GM23338 (cell line): ENCODE measurements around the gene TCFL5. TPM values are rescaled to one million over a fixed set of nuclear protein-coding genes. Genes with fewer than 3 reads are reported as not detected.

Experiments
- ATAC-seq: fragments of 200-7000 bp; cut with Tn5 transposase; 3 replicates; pipeline ENCODE4 v1.9.1; 2020
- DNase-seq: peaks from one replicate; pipeline ENCODE4 v3.0.0-alpha.2; 2015; ENCODE audit warnings: low spot score
- H2AFZ ChIP-seq: fragments of 200-600 bp; sonication (generic); 2 replicates; pipeline ENCODE4 v1.8.0; 2016; ENCODE audit warnings: antibody characterized with exemption, mild to moderate bottlenecking, moderate library complexity
- H3F3A ChIP-seq: fragments of 200-600 bp; sonication (generic); replicated peaks from 2 replicates; pipeline ENCODE4 v1.8.0; 2017; ENCODE audit warnings: antibody characterized with exemption, mixed run types, low read depth
- H3K27ac ChIP-seq: fragments of 200-600 bp; sonication (generic); 2 replicates; pipeline ENCODE4 v1.6.1; 2016; ENCODE audit warnings: low read depth
- H3K27me3 ChIP-seq: fragments of 200-600 bp; sonication (generic); 2 replicates; pipeline ENCODE4 v1.8.0; 2016; ENCODE audit warnings: mild to moderate bottlenecking, mixed run types, moderate library complexity; ENCODE audit not compliant: insufficient read depth
- H3K36me3 ChIP-seq: fragments of 200-600 bp; sonication (generic); 2 replicates; pipeline ENCODE4 v1.8.0; 2016; ENCODE audit warnings: mild to moderate bottlenecking; ENCODE audit not compliant: insufficient read depth
- H3K4me1 ChIP-seq: fragments of 200-600 bp; sonication (generic); 2 replicates; pipeline ENCODE4 v1.8.0; 2016; ENCODE audit warnings: mild to moderate bottlenecking, moderate library complexity; ENCODE audit not compliant: insufficient read depth
- H3K4me2 ChIP-seq: fragments of 200-600 bp; sonication (generic); 2 replicates; pipeline ENCODE4 v1.7.1; 2017; ENCODE audit warnings: mixed run types
- H3K4me3 ChIP-seq: fragments of 200-600 bp; sonication (generic); 2 replicates; pipeline ENCODE4 v1.6.1; 2016; ENCODE audit warnings: mixed run types
- H3K79me2 ChIP-seq: fragments of 200-600 bp; sonication (generic); replicated peaks from 2 replicates; pipeline ENCODE4 v1.8.0; 2017; ENCODE audit warnings: mild to moderate bottlenecking; ENCODE audit not compliant: insufficient read depth
- H3K9me2 ChIP-seq: fragments of 200-600 bp; sonication (generic); 2 replicates; pipeline ENCODE4 v1.8.0; 2017; ENCODE audit not compliant: insufficient read depth
- H4K20me1 ChIP-seq: fragments of 200-600 bp; sonication (generic); replicated peaks from 2 replicates; pipeline ENCODE4 v1.8.0; 2017; ENCODE audit warnings: mild to moderate bottlenecking; ENCODE audit not compliant: insufficient read depth
- H3K27ac Mint-ChIP-seq: 2 replicates; pipeline ENCODE4 v1.8.0; 2020; ENCODE audit warnings: inconsistent platforms, mild to moderate bottlenecking, moderate library complexity, mixed read lengths
- H3K27me3 Mint-ChIP-seq: 3 replicates; pipeline ENCODE4 v1.8.0; 2022; ENCODE audit warnings: low read depth, mild to moderate bottlenecking, moderate library complexity, mixed read lengths, inconsistent platforms; ENCODE audit not compliant: insufficient read depth, poor library complexity
- H3K36me3 Mint-ChIP-seq: 3 replicates; pipeline ENCODE4 v1.8.0; 2021; ENCODE audit warnings: low read depth, mild to moderate bottlenecking, inconsistent platforms, moderate library complexity, mixed read lengths
- H3K4me1 Mint-ChIP-seq: 3 replicates; pipeline ENCODE4 v1.8.0; 2020; ENCODE audit warnings: mild to moderate bottlenecking, inconsistent platforms, mixed read lengths
- H3K4me3 Mint-ChIP-seq: 3 replicates; pipeline ENCODE4 v1.8.0; 2021; ENCODE audit warnings: moderate library complexity, mild to moderate bottlenecking, inconsistent platforms, mixed read lengths
- H3K9me3 Mint-ChIP-seq: 3 replicates; pipeline ENCODE4 v1.8.0; 2020; ENCODE audit warnings: moderate library complexity, mild to moderate bottlenecking, inconsistent platforms, mixed read lengths
- CREB1 ChIP-seq: fragments of 250-450 bp; sonication (Bioruptor Pico); IDR thresholded peaks from 2 replicates; pipeline ENCODE4 v1.5.0; 2020; ENCODE audit warnings: low read depth, mild to moderate bottlenecking, moderate library complexity
- EZH2 ChIP-seq: fragments of 200-600 bp; sonication (generic); IDR thresholded peaks from one replicate; pipeline ENCODE4 v1.8.0; 2017; ENCODE audit warnings: antibody characterized with exemption, mild to moderate bottlenecking, low read depth; ENCODE audit not compliant: unreplicated experiment
- EZH2phosphoT487 ChIP-seq: fragments of 200-600 bp; sonication (generic); IDR thresholded peaks from one replicate; pipeline ENCODE4 v1.8.1; 2018; ENCODE audit warnings: antibody characterized with exemption; ENCODE audit not compliant: unreplicated experiment
- JUNB ChIP-seq: IDR thresholded peaks from one replicate; pipeline ENCODE4 v1.6.1; 2016; ENCODE audit warnings: antibody characterized with exemption; ENCODE audit not compliant: unreplicated experiment
- NANOG ChIP-seq: IDR thresholded peaks from 2 replicates; pipeline ENCODE4 v1.6.1; 2016; ENCODE audit warnings: antibody characterized with exemption, borderline replicate concordance
- POLR2AphosphoS5 ChIP-seq: IDR thresholded peaks from 2 replicates; pipeline ENCODE4 v1.6.1; 2016; ENCODE audit warnings: antibody characterized with exemption, low read depth
- STAT1 ChIP-seq: IDR thresholded peaks from one replicate; pipeline ENCODE4 v1.6.1; 2016; ENCODE audit warnings: antibody characterized with exemption; ENCODE audit not compliant: unreplicated experiment
- ZNF114 ChIP-seq: fragments of 250-450 bp; sonication (Bioruptor Pico); IDR thresholded peaks from 2 replicates; pipeline ENCODE4 v1.5.0; 2020; ENCODE audit warnings: mild to moderate bottlenecking, moderate library complexity
- ZNF331 ChIP-seq: fragments of 250-450 bp; sonication (Bioruptor Pico); IDR thresholded peaks from 2 replicates; pipeline ENCODE4 v1.5.0; 2020; ENCODE audit warnings: low read depth, mild to moderate bottlenecking, moderate library complexity
- polyA plus RNA-seq: library from polyadenylated mRNA; unstranded; fragments of >200 nt; fragmentation: Nextera tagmentation; extraction: Ambion mirVana; gene quantifications from 2 replicates; pipeline ENCODE4 v1.2.1, GENCODE V29; 2016
- total RNA-seq: library from RNA; depleted of rRNA; stranded (reverse); fragments of >200 nt; shearing (Covaris generic); gene quantifications from 2 replicates; pipeline ENCODE4 v1.2.3, GENCODE V29; 2014
- TF ChIP-seq, protein P1 (sequence below): fragments of 250-450 bp; sonication (Bioruptor Pico); IDR thresholded peaks from 2 replicates; pipeline ENCODE4 v1.5.0; 2020; ENCODE audit warnings: mild to moderate bottlenecking, moderate library complexity
- TF ChIP-seq, protein P2 (sequence below), 2 experiments: fragments of 200-600 bp in 1 of 2; sonication (generic) in 1 of 2; conservative IDR thresholded peaks; 2 replicates each; pipeline versions ENCODE4 v1.5.1 to v1.6.1; 2016 to 2017; ENCODE audit warnings: antibody characterized with exemption in 2 of 2, low read depth in 2 of 2, mild to moderate bottlenecking in 2 of 2, moderate library complexity in 1 of 2
- TF ChIP-seq, protein P3 (sequence below): IDR thresholded peaks from 2 replicates; pipeline ENCODE4 v1.6.1; 2016; ENCODE audit warnings: antibody characterized with exemption
- TF ChIP-seq, protein P4 (sequence below): IDR thresholded peaks from one replicate; pipeline ENCODE4 v1.6.1; 2018; ENCODE audit warnings: antibody characterized with exemption; ENCODE audit not compliant: unreplicated experiment

The TCFL5 gene
- total and polyA plus RNA-seq, 2 experiments from 2014 or later, result 5.8 to 19.3 TPM

DNA sequence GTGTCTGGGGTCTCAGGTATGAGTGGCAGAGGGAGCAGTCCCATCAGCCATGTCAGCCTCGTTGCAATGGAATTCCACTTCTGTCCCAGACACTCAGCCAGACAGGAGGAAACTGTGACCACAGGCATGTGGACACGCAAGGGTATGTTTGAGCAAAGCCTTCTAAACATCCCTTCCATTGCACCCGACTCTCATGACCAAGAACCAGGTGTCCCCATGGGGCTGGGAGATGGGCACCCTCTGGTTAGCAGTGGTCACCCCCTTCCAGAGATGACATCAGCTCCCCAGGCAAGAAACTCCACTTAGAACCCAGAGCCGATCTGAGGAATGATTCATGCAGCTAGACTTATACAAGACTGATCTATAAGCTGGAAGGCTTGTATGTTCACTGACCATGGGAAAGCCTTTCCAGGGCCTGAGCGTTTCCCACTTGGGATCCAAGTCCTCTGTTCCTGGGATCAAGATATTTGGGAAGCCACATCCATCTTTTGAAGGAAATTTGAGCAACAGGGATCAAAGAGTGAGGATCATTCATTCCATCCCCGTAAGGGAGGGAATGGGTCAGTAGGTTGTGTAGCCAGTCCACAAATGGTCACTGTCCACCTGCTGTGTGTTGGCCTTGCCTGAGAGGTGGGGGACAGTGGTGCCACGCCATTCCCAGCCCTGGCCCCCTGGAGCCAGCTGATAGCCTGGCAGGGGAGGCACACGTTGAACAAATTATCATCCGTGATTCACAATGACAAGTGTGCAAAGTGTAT is 69.3 kb downstream of the TCFL5 start:
- no peaks in the 10 kb centered on the region for H3K36me3 Mint-ChIP-seq
- no peak for ATAC-seq

More for the DNA sequence above, 69.3 kb downstream of the TCFL5 start:
- H3K79me2 ChIP-seq, result no peaks in the 10 kb centered on the region
- H3K9me3 Mint-ChIP-seq, result no peaks in the 10 kb centered on the region
- H3K4me3 Mint-ChIP-seq, result no peak overlapping the region; the same call in 2 of the 3 replicates
- no peak overlapping the region for H3K4me3 ChIP-seq
- peaks cover 31% of the 10 kb centered on the region for H3K27me3 Mint-ChIP-seq
- peaks cover 17% of the 10 kb centered on the region for H3K27me3 ChIP-seq
- TF ChIP-seq, protein P1, sequence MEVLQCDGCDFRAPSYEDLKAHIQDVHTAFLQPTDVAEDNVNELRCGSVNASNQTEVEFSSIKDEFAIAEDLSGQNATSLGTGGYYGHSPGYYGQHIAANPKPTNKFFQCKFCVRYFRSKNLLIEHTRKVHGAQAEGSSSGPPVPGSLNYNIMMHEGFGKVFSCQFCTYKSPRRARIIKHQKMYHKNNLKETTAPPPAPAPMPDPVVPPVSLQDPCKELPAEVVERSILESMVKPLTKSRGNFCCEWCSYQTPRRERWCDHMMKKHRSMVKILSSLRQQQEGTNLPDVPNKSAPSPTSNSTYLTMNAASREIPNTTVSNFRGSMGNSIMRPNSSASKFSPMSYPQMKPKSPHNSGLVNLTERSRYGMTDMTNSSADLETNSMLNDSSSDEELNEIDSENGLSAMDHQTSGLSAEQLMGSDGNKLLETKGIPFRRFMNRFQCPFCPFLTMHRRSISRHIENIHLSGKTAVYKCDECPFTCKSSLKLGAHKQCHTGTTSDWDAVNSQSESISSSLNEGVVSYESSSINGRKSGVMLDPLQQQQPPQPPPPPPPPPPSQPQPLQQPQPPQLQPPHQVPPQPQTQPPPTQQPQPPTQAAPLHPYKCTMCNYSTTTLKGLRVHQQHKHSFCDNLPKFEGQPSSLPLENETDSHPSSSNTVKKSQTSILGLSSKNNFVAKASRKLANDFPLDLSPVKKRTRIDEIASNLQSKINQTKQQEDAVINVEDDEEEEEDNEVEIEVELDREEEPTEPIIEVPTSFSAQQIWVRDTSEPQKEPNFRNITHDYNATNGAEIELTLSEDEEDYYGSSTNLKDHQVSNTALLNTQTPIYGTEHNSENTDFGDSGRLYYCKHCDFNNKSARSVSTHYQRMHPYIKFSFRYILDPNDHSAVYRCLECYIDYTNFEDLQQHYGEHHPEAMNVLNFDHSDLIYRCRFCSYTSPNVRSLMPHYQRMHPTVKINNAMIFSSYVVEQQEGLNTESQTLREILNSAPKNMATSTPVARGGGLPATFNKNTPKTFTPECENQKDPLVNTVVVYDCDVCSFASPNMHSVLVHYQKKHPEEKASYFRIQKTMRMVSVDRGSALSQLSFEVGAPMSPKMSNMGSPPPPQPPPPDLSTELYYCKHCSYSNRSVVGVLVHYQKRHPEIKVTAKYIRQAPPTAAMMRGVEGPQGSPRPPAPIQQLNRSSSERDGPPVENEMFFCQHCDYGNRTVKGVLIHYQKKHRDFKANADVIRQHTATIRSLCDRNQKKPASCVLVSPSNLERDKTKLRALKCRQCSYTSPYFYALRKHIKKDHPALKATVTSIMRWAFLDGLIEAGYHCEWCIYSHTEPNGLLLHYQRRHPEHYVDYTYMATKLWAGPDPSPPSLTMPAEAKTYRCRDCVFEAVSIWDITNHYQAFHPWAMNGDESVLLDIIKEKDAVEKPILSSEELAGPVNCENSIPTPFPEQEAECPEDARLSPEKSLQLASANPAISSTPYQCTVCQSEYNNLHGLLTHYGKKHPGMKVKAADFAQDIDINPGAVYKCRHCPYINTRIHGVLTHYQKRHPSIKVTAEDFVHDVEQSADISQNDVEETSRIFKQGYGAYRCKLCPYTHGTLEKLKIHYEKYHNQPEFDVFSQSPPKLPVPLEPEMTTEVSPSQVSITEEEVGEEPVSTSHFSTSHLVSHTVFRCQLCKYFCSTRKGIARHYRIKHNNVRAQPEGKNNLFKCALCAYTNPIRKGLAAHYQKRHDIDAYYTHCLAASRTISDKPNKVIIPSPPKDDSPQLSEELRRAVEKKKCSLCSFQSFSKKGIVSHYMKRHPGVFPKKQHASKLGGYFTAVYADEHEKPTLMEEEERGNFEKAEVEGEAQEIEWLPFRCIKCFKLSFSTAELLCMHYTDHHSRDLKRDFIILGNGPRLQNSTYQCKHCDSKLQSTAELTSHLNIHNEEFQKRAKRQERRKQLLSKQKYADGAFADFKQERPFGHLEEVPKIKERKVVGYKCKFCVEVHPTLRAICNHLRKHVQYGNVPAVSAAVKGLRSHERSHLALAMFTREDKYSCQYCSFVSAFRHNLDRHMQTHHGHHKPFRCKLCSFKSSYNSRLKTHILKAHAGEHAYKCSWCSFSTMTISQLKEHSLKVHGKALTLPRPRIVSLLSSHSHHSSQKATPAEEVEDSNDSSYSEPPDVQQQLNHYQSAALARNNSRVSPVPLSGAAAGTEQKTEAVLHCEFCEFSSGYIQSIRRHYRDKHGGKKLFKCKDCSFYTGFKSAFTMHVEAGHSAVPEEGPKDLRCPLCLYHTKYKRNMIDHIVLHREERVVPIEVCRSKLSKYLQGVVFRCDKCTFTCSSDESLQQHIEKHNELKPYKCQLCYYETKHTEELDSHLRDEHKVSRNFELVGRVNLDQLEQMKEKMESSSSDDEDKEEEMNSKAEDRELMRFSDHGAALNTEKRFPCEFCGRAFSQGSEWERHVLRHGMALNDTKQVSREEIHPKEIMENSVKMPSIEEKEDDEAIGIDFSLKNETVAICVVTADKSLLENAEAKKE (CRISPR knock-in tag), result no peak
- TF ChIP-seq NANOG, result no peak
- TF ChIP-seq EZH2phosphoT487, result no peak
- no peak for TF ChIP-seq JUNB
- TF ChIP-seq, protein P2, sequence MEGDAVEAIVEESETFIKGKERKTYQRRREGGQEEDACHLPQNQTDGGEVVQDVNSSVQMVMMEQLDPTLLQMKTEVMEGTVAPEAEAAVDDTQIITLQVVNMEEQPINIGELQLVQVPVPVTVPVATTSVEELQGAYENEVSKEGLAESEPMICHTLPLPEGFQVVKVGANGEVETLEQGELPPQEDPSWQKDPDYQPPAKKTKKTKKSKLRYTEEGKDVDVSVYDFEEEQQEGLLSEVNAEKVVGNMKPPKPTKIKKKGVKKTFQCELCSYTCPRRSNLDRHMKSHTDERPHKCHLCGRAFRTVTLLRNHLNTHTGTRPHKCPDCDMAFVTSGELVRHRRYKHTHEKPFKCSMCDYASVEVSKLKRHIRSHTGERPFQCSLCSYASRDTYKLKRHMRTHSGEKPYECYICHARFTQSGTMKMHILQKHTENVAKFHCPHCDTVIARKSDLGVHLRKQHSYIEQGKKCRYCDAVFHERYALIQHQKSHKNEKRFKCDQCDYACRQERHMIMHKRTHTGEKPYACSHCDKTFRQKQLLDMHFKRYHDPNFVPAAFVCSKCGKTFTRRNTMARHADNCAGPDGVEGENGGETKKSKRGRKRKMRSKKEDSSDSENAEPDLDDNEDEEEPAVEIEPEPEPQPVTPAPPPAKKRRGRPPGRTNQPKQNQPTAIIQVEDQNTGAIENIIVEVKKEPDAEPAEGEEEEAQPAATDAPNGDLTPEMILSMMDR (conservative IDR thresholded peaks at IDR 0.05; ENCODE audit: low read depth in 2 of 2), result no peak
- TF ChIP-seq, protein P3, sequence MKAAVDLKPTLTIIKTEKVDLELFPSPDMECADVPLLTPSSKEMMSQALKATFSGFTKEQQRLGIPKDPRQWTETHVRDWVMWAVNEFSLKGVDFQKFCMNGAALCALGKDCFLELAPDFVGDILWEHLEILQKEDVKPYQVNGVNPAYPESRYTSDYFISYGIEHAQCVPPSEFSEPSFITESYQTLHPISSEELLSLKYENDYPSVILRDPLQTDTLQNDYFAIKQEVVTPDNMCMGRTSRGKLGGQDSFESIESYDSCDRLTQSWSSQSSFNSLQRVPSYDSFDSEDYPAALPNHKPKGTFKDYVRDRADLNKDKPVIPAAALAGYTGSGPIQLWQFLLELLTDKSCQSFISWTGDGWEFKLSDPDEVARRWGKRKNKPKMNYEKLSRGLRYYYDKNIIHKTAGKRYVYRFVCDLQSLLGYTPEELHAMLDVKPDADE, result no peak
- TF ChIP-seq EZH2, result no peak
- TF ChIP-seq POLR2AphosphoS5, result no peak
- no peak for TF ChIP-seq CREB1 (CRISPR knock-in tag)
- no peak for TF ChIP-seq ZNF114 (CRISPR knock-in tag)
- TF ChIP-seq, protein P4, sequence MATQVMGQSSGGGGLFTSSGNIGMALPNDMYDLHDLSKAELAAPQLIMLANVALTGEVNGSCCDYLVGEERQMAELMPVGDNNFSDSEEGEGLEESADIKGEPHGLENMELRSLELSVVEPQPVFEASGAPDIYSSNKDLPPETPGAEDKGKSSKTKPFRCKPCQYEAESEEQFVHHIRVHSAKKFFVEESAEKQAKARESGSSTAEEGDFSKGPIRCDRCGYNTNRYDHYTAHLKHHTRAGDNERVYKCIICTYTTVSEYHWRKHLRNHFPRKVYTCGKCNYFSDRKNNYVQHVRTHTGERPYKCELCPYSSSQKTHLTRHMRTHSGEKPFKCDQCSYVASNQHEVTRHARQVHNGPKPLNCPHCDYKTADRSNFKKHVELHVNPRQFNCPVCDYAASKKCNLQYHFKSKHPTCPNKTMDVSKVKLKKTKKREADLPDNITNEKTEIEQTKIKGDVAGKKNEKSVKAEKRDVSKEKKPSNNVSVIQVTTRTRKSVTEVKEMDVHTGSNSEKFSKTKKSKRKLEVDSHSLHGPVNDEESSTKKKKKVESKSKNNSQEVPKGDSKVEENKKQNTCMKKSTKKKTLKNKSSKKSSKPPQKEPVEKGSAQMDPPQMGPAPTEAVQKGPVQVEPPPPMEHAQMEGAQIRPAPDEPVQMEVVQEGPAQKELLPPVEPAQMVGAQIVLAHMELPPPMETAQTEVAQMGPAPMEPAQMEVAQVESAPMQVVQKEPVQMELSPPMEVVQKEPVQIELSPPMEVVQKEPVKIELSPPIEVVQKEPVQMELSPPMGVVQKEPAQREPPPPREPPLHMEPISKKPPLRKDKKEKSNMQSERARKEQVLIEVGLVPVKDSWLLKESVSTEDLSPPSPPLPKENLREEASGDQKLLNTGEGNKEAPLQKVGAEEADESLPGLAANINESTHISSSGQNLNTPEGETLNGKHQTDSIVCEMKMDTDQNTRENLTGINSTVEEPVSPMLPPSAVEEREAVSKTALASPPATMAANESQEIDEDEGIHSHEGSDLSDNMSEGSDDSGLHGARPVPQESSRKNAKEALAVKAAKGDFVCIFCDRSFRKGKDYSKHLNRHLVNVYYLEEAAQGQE, result no peak
- TF ChIP-seq STAT1, result no peak
- TF ChIP-seq ZNF331 (CRISPR knock-in tag), result no peak
- no peaks in the 10 kb centered on the region for H4K20me1 ChIP-seq
- no peaks in the 10 kb centered on the region for H3K9me2 ChIP-seq
- no peaks in the 10 kb centered on the region for H3K36me3 ChIP-seq
- no peak for DNase-seq
- H3F3A ChIP-seq, result peaks cover 9% of the 10 kb centered on the region; the same call in 1 of the 2 replicates
- H2AFZ ChIP-seq, result no peak overlapping the region
- H3K4me1 Mint-ChIP-seq, result peaks cover 10% of the 10 kb centered on the region
- H3K27ac Mint-ChIP-seq, result no peak overlapping the region
- peaks cover 4% of the 10 kb centered on the region; the same call in 1 of the 2 replicates for H3K4me1 ChIP-seq
- H3K4me2 ChIP-seq, result no peak overlapping the region
- no peak overlapping the region for H3K27ac ChIP-seq
